ENCODE results near the gene TAMM41.

GRCh38 chr3:11825301-11825700 is 21.4 kb downstream of the TAMM41 start:
- TF ChIP-seq JUND (IDR thresholded peaks at IDR 0.05) (no peak), RAD21 (IDR thresholded peaks at IDR 0.05) (no peak), NR2F2 (IDR thresholded peaks at IDR 0.05) (no peak), REST (IDR thresholded peaks at IDR 0.05) (no peak), TAF1 (conservative IDR thresholded peaks at IDR 0.05) (no peak), YY1 (IDR thresholded peaks at IDR 0.05) (no peak), ZBTB33 (IDR thresholded peaks at IDR 0.05) (no peak), ATF3 (IDR thresholded peaks at IDR 0.05) (no peak)
- TF ChIP-seq, protein P1, sequence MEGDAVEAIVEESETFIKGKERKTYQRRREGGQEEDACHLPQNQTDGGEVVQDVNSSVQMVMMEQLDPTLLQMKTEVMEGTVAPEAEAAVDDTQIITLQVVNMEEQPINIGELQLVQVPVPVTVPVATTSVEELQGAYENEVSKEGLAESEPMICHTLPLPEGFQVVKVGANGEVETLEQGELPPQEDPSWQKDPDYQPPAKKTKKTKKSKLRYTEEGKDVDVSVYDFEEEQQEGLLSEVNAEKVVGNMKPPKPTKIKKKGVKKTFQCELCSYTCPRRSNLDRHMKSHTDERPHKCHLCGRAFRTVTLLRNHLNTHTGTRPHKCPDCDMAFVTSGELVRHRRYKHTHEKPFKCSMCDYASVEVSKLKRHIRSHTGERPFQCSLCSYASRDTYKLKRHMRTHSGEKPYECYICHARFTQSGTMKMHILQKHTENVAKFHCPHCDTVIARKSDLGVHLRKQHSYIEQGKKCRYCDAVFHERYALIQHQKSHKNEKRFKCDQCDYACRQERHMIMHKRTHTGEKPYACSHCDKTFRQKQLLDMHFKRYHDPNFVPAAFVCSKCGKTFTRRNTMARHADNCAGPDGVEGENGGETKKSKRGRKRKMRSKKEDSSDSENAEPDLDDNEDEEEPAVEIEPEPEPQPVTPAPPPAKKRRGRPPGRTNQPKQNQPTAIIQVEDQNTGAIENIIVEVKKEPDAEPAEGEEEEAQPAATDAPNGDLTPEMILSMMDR (IDR thresholded peaks at IDR 0.05; ENCODE audit: low read depth, low read length, missing input control): no peak
- TF ChIP-seq, protein P2, sequence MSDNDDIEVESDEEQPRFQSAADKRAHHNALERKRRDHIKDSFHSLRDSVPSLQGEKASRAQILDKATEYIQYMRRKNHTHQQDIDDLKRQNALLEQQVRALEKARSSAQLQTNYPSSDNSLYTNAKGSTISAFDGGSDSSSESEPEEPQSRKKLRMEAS (IDR thresholded peaks at IDR 0.05): no peak
